ENCODE results near the gene SOWAHB.
A peak's percentile ranks its signal among the peaks of the same experiment; 100 is the strongest.

The SOWAHB gene

GRCh38 chr4:76886848-76887441 lies 11.0 kb downstream of the SOWAHB start:
- no peaks in the 10 kb centered on the region for H3K36me3 ChIP-seq (ENCODE audit: control insufficient read depth in 2 of 2, insufficient read depth in 1 of 2, low read length in 2 of 2)
- CTCF ChIA-PET: no interaction called here
- no peak overlapping the region for H3K4me3 ChIP-seq (ENCODE audit: low read depth, low read length)
- no peaks in the 10 kb centered on the region for H3K4me1 ChIP-seq (ENCODE audit: control insufficient read depth, insufficient read depth, low read length)
- H3K27ac ChIP-seq (ENCODE audit: extremely low read depth, low read depth, low read length): no peak overlapping the region
- POLR2A ChIA-PET: interaction anchor here (1.9 kb wide), 1 partner anchor 10 kb away, joined by 5 read pairs; the partner anchor contains the start of gene SOWAHB
- TF ChIP-seq ZNF391 (tag by site-specific recombination; IDR thresholded peaks at IDR 0.05; ENCODE audit: borderline replicate concordance, low read depth) (no peak), TSHZ1 (tag by site-specific recombination; IDR thresholded peaks at IDR 0.05; ENCODE audit: borderline replicate concordance) (no peak), ZNF530 (tag by site-specific recombination; IDR thresholded peaks at IDR 0.05; ENCODE audit: low read depth) (peak; percentile 92), ZBTB21 (tag by site-specific recombination; IDR thresholded peaks at IDR 0.05) (no peak), ZNF544 (tag by site-specific recombination; IDR thresholded peaks at IDR 0.05) (no peak), KLF1 (tag by site-specific recombination; IDR thresholded peaks at IDR 0.05) (no peak)
- H3K9me3 ChIP-seq (ENCODE audit: control insufficient read depth, insufficient read depth, low read depth, low read length): no peaks in the 10 kb centered on the region

GRCh38 chr4:76886214-76886613 lies 11.7 kb downstream of the SOWAHB start:
- no peaks in the 10 kb centered on the region for H3K9me3 ChIP-seq (ENCODE audit: control insufficient read depth, insufficient read depth, low read depth, low read length)

More at GRCh38 chr4:76886214-76886613, 11.7 kb downstream of the SOWAHB start:
- Histone ChIP-seq H3K4me3 (ENCODE audit: low read depth, low read length) (no peak overlapping the region), H3K27ac (ENCODE audit: extremely low read depth, low read depth, low read length) (no peak overlapping the region), H3K36me3 (ENCODE audit: control insufficient read depth in 2 of 2, insufficient read depth in 1 of 2, low read length in 2 of 2) (no peaks in the 10 kb centered on the region), H3K4me1 (ENCODE audit: control insufficient read depth, insufficient read depth, low read length) (no peaks in the 10 kb centered on the region)
- ChIA-PET POLR2A (interaction anchor here (1.2 kb wide), 1 partner anchor 11 kb away, joined by 8 read pairs; the partner anchor contains the start of gene SOWAHB), CTCF (no interaction called here)
- TF ChIP-seq ZSCAN23 (tag by site-specific recombination; IDR thresholded peaks at IDR 0.05) (no peak), GFI1B (tag by site-specific recombination; IDR thresholded peaks at IDR 0.05) (no peak), ZNF248 (tag by site-specific recombination; IDR thresholded peaks at IDR 0.05) (no peak), PRDM2 (tag by site-specific recombination; IDR thresholded peaks at IDR 0.05; ENCODE audit: borderline replicate concordance) (no peak), ZNF133 (tag by site-specific recombination; IDR thresholded peaks at IDR 0.05) (no peak), ZSCAN4 (tag by site-specific recombination; IDR thresholded peaks at IDR 0.05) (no peak), ZNF404 (tag by site-specific recombination; IDR thresholded peaks at IDR 0.05) (no peak), ZNF677 (tag by site-specific recombination; IDR thresholded peaks at IDR 0.05) (no peak), ZNF121 (tag by site-specific recombination; IDR thresholded peaks at IDR 0.05) (no peak), ZNF302 (tag by site-specific recombination; IDR thresholded peaks at IDR 0.05; ENCODE audit: low read depth) (no peak), ZNF571 (tag by site-specific recombination; IDR thresholded peaks at IDR 0.05) (no peak), ZNF18 (tag by site-specific recombination; IDR thresholded peaks at IDR 0.05) (no peak), FEZF1 (tag by site-specific recombination; IDR thresholded peaks at IDR 0.05) (no peak), GLIS2 (tag by site-specific recombination; IDR thresholded peaks at IDR 0.05) (no peak), WT1 (tag by site-specific recombination; IDR thresholded peaks at IDR 0.05) (no peak), MYNN (tag by site-specific recombination; IDR thresholded peaks at IDR 0.05; ENCODE audit: borderline replicate concordance) (no peak), ZNF175 (tag by site-specific recombination; IDR thresholded peaks at IDR 0.05) (no peak)

Data from HEK293 (cell line).